GM12892 (cell line): Measurements from ENCODE around the gene TPRX1.
"Not testable (repeated sequence)": the region's sequence is repeated elsewhere in the genome, so short reads cannot be mapped to it uniquely, and the experiment has no call there.

Experiments
- POLR2A ChIP-seq: IDR thresholded peaks from 2 replicates; pipeline ENCODE4 v1.6.1; 2011; ENCODE audit warnings: low read depth, low read length, control low read depth
- POLR2AphosphoS5 ChIP-seq: IDR thresholded peaks from 2 replicates; pipeline ENCODE4 v1.6.1; 2011; ENCODE audit warnings: low read depth, low read length, control low read depth
- TAF1 ChIP-seq: IDR thresholded peaks from 2 replicates; pipeline ENCODE4 v1.6.1; 2011; ENCODE audit warnings: low read depth, mild to moderate bottlenecking, control low read depth, low read length, borderline replicate concordance

GRCh38 chr19:47816270-47816669 is 11.9 kb upstream of the TPRX1 start:
- not testable (repeated sequence) for TF ChIP-seq POLR2A, TAF1, POLR2AphosphoS5
